Activated CD8-positive, alpha-beta memory T cell treated with anti-CD3 and anti-CD28 coated beads, Interleukin-2, amount 50 U/mL, for 1 hour (primary cell): ENCODE measurements around the gene XAF1.
"Not testable (repeated sequence)": the region's sequence is repeated elsewhere in the genome, so short reads cannot be mapped to it uniquely, and the experiment has no call there.

Experiments
- DNase-seq: peaks from one replicate; pipeline ENCODE4 v3.0.0-alpha.2; 2020; ENCODE audit errors: extremely low read depth

XAF1 gene

DNA sequence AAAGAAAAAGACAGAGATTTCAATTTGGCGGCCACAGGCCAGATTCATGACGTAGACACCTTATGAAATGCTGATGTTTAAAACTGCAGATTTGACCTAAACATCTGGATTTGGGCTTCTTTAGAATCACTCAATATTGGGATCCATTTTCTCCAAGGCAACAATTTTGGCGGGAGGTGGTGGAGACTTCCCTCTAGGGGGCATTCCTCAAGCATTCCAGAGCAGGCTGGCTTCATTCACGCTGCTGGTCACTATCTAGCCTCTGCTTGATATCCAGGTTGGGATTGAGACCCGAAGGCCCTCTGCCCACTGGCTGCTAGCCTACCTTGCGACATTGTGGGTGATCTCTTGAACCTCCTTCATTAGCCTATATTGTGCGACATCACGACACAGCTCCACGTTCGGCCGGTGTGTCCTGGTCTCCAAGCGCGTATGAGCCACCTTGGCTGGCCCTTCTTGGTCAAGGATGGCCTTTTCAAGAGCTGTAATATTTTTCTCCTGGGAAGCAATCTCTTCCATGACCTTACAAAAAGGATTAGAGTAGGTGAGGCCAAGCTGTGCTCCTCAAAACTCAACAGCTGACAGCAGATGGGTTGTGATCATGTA is 44.7 kb downstream of the XAF1 start:
- DNase-seq: no peak

DNA sequence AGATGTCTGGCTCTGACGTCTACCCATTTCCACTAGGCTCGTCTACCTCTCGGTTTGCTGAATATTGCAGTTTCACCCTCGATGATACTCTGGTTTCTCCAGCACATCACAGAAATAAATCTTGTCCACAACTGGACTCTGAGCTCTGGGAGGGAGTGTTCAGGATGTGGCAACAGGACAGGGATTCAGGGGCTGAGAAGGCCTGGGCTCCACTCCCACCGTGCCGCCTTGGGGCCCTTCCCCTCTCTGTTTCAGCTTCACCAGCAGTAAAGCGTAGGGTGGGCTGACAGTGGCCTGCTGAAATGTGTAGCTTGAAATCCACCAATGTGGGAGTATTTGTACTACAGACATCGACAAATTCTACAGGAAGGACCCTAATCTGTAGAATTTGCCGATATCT is 55.7 kb downstream of the XAF1 start:
- DNase-seq: no peak

DNA sequence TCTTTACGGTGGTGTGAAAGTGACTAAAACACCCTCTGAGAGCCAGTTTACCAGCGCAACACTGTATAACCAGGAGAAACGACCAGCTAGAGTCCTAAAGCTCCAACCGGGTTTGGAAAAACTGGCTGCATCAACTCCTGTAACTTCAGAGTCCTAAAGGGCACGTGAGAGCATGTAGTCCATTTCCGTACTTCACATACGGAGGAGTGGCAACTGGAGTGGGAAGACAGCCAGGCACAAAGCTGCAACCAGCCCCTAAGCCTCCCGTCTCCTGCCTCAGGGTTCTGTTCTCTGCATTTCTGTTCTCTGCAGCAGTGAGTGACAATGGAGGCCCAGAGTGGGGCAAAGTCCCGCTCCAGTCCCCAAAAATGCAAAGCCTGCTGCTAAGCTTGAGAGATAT is 56.4 kb downstream of the XAF1 start:
- DNase-seq: no peak

DNA sequence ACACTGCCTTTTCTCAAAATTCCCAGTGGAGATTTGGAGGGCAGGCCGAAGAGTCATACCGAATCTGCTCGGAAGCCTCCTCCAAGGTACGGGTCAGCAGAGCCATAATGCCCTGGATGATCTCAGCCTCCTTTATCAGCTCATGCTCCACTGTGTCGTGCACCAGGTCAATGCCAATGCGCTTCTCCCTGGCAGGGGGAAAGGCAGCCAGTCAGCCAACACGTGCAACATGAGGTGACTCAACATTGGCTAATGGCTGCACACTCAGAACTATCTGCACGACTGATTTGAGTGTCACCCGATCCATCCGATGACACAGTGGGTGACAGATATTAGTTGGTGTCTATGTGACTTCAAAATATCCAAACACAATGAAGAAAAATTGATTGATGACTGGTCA is 59.9 kb downstream of the XAF1 start:
- no peak for DNase-seq

DNA sequence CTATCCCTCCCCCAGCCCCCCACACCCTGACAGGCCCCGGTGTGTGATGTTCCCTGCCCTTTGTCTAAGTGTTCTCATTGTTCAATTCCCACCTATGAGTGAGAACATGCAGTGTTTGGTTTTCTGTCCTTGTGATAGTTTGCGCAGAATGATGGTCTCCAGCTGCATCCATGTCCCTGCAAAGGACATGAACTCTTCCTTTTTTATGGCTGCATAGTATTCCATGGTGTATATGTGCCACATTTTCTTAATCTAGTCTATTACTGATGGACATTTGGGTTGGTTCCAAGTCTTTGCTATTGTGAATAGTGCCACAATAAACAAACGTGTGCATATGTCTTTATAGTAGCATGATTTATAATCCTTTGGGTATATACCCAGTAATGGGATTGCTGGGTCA is 60.5 kb downstream of the XAF1 start:
- not testable (repeated sequence) for DNase-seq

DNA sequence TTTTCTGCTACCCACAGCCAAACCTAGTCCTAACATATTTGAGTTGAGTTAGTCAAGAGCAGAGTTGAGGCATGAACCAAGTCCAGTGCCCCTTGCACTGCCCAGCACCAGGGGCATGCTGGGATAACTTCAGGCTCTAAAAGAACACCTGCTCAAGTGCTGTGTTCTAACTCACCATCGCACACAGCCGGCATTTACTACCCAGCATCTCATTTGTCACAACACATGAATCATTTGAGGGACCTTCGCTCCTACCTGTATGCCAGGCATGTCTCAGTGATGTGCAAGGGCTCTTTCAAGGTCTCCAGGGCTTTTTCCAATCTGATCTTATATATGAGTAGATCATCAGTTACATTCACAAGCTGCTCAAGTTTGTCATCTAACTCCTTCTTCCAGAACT is 63.1 kb downstream of the XAF1 start:
- no peak for DNase-seq

DNA sequence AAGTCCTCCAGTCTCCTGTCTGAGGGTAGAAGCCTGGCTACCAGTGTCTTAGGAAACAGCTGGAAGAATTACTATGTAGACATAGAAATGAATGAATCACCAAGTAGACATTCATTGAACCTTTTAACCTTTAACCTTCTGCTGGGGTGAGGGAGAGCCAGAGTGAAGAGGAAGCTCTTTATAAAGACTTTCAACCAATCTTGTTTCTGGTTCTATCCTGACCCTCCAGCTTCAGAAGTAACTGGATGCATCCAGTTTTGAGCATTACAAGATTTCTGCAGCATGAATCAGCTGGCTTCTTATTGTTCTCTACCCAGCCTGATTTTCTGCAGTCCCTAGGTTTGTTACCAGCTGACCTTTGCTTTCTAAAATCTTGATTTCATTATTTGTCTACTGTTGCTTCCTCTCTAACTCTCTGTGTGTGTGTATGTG is 67.2 kb downstream of the XAF1 start:
- no peak for DNase-seq
